KMS-11 (cell line): ENCODE data around the gene FBXL7.

Source experiments
- H2AFZ ChIP-seq: fragments of 200-600 bp; sonication (generic); 2 replicates; pipeline ENCODE4 v1.6.1; 2016; ENCODE audit warnings: antibody characterized with exemption, mixed run types, low read depth
- H3K27ac ChIP-seq: fragments of 200-600 bp; sonication (generic); 2 replicates; pipeline ENCODE4 v1.6.1; 2016; ENCODE audit warnings: mild to moderate bottlenecking, mixed run types
- H3K27me3 ChIP-seq: fragments of 200-600 bp; sonication (generic); 2 replicates; pipeline ENCODE4 v1.6.1; 2017; ENCODE audit warnings: mild to moderate bottlenecking, low read depth, mixed run types, moderate library complexity; ENCODE audit not compliant: insufficient read depth
- H3K36me3 ChIP-seq: fragments of 200-600 bp; sonication (generic); 2 replicates; pipeline ENCODE4 v1.6.1; 2017; ENCODE audit warnings: mild to moderate bottlenecking, mixed run types; ENCODE audit not compliant: insufficient read depth
- H3K4me1 ChIP-seq: fragments of 200-600 bp; sonication (generic); 2 replicates; pipeline ENCODE4 v1.6.1; 2016; ENCODE audit warnings: mild to moderate bottlenecking, low read depth, mixed run types; ENCODE audit not compliant: poor library complexity, severe bottlenecking
- H3K4me2 ChIP-seq: fragments of 200-600 bp; sonication (generic); 2 replicates; pipeline ENCODE4 v1.7.0; 2016; ENCODE audit warnings: mild to moderate bottlenecking, mixed run types
- H3K4me3 ChIP-seq: fragments of 200-600 bp; sonication (generic); IDR thresholded peaks from 2 replicates; pipeline ENCODE4 v1.6.1; 2017; ENCODE audit warnings: low read depth, low read length, mixed read lengths; ENCODE audit not compliant: insufficient read depth
- H3K79me2 ChIP-seq: fragments of 200-600 bp; sonication (generic); 2 replicates; pipeline ENCODE4 v1.6.1; 2016; ENCODE audit warnings: low read depth, mixed run types; ENCODE audit not compliant: insufficient read depth
- H3K9ac ChIP-seq: fragments of 200-600 bp; sonication (generic); 2 replicates; pipeline ENCODE4 v1.6.1; 2016; ENCODE audit warnings: mild to moderate bottlenecking, mixed run types
- H4K20me1 ChIP-seq: fragments of 200-600 bp; sonication (generic); 2 replicates; pipeline ENCODE4 v1.6.1; 2016; ENCODE audit warnings: mild to moderate bottlenecking, mixed run types; ENCODE audit not compliant: insufficient read depth
- CTCF ChIP-seq: fragments of 200-600 bp; sonication (generic); conservative IDR thresholded peaks from 2 replicates; pipeline ENCODE4 v1.6.1; 2017; ENCODE audit warnings: low read depth, mild to moderate bottlenecking, antibody characterized with exemption, low read length, moderate library complexity, mixed read lengths

Gene FBXL7

GRCh38 chr5:15889001-15889400 lies 389.0 kb downstream of the FBXL7 start:
- TF ChIP-seq CTCF: no peak
- no peaks in the 10 kb centered on the region; the same call in 1 of the 2 replicates for H3K79me2 ChIP-seq
- H3K36me3 ChIP-seq: no peaks in the 10 kb centered on the region
- H2AFZ ChIP-seq: no peak overlapping the region
- no peaks in the 10 kb centered on the region for H4K20me1 ChIP-seq
- no peak overlapping the region for H3K27ac ChIP-seq
- no peaks in the 10 kb centered on the region for H3K27me3 ChIP-seq
- no peak overlapping the region for H3K4me3 ChIP-seq
- no peak overlapping the region for H3K4me2 ChIP-seq
- no peaks in the 10 kb centered on the region for H3K4me1 ChIP-seq
- no peak overlapping the region for H3K9ac ChIP-seq

DNA sequence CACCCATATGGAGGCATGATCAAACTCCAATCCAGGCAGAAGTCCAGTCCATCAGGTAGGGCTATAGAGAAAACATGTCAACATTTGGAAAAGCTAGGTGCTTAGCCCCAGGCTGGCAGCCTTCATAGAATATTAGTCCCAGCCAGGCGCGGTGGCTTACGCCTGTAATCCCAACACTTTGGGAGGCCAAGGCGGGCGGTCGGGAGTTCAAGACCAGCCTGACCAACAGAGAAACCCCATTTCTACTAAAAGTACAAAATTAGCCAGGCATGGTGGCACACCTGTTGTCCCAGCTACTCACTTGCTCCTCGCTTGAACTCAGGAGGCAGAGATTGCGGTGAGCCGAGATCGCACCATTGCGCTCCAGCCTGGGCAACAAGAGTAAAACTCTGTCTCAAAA lies 393.9 kb downstream of the FBXL7 start:
- Histone ChIP-seq H3K27ac (no peak overlapping the region), H3K9ac (no peak overlapping the region), H3K4me3 (no peak overlapping the region), H3K36me3 (no peaks in the 10 kb centered on the region), H3K79me2 (no peaks in the 10 kb centered on the region), H3K27me3 (no peaks in the 10 kb centered on the region), H4K20me1 (no peaks in the 10 kb centered on the region), H3K4me2 (no peak overlapping the region), H3K4me1 (no peaks in the 10 kb centered on the region), H2AFZ (no peak overlapping the region)
- no peak for TF ChIP-seq CTCF

DNA sequence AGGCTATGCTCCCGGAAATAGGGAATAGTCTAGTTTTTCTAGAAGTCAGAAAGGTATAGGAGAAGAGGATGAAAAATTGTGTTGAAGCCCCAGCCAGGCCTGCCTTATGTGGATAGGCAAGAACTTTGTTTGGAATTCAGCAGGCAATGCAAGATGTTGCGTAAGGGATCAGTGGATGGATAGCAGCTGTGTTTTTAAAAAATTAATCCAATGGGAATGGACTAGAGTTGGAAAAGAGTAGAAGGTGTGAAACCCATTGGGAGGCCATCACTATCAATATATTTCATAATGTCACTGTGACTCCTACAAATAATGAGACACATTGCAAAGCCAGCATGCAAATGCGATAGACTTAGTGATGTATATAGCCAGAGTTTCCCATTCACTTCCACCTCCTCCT lies 397.7 kb downstream of the FBXL7 start:
- Histone ChIP-seq H3K27me3 (no peaks in the 10 kb centered on the region), H3K27ac (no peak overlapping the region), H2AFZ (no peak overlapping the region), H3K9ac (no peak overlapping the region), H3K4me3 (no peak overlapping the region), H3K36me3 (no peaks in the 10 kb centered on the region), H3K4me2 (no peak overlapping the region), H3K4me1 (no peaks in the 10 kb centered on the region), H4K20me1 (no peaks in the 10 kb centered on the region), H3K79me2 (no peaks in the 10 kb centered on the region)
- TF ChIP-seq CTCF: no peak

DNA sequence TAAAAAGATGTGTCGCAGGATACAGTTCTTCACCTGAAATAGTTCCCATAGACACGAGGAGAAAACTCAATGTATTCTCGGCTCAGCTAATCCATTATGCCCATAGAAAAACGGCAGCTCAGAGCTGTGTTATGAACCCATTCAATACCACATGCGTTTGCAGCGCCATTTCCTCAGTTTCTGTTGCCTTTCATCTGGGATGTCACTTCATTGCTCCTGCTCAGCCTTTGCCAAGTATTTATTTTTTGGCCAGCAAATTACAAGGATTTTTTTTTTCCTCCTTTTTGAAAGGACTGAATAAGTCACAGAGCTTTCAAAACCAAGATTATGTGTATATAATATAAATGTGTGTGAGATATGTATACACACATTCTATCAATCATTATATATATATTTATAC lies 398.7 kb downstream of the FBXL7 start:
- no peaks in the 10 kb centered on the region for H3K36me3 ChIP-seq
- no peak overlapping the region for H3K4me2 ChIP-seq
- H3K4me1 ChIP-seq: no peaks in the 10 kb centered on the region
- TF ChIP-seq CTCF: no peak
- no peak overlapping the region for H3K27ac ChIP-seq
- no peaks in the 10 kb centered on the region for H3K79me2 ChIP-seq
- no peak overlapping the region for H3K9ac ChIP-seq
- no peak overlapping the region for H3K4me3 ChIP-seq
- H4K20me1 ChIP-seq: no peaks in the 10 kb centered on the region
- no peak overlapping the region for H2AFZ ChIP-seq
- no peaks in the 10 kb centered on the region for H3K27me3 ChIP-seq

- no peaks in the 10 kb centered on the region for H3K79me2 ChIP-seq
- TF ChIP-seq CTCF: no peak
- no peaks in the 10 kb centered on the region for H3K27me3 ChIP-seq
- no peak overlapping the region for H3K4me3 ChIP-seq
- H4K20me1 ChIP-seq: no peaks in the 10 kb centered on the region
- H3K4me2 ChIP-seq: no peak overlapping the region
- H3K36me3 ChIP-seq: no peaks in the 10 kb centered on the region
- no peak overlapping the region for H3K27ac ChIP-seq
- no peak overlapping the region for H3K9ac ChIP-seq
- H2AFZ ChIP-seq: no peak overlapping the region
- no peaks in the 10 kb centered on the region for H3K4me1 ChIP-seq
Measured at GRCh38 chr5:15899481-15899880, 399.5 kb downstream of the FBXL7 start.
